Cardiac fibroblast (primary cell): ENCODE results near the gene TLL2.
A peak's percentile ranks its signal among the peaks of the same experiment; 100 is the strongest.

Source experiments
- DNase-seq, 2 donors: peaks; one replicate each; pipeline versions ENCODE4 v3.0.0 to v3.0.0-alpha.2; 2010; ENCODE audit warnings: low read depth in 2 of 2
- H3K4me3 ChIP-seq, 2 donors: replicated peaks in 1 of 2; 1 replicate in 1 of 2; 2 replicates in 1 of 2; pipeline ENCODE4 v1.5.1; 2011; ENCODE audit warnings: low read depth in 2 of 2, low read length in 2 of 2, mild to moderate bottlenecking in 2 of 2, moderate library complexity in 1 of 2
- TF ChIP-seq, protein P1 (sequence below): IDR thresholded peaks from one replicate; pipeline ENCODE4 v1.5.1; 2011; ENCODE audit warnings: low read depth, mild to moderate bottlenecking, low read length, inconsistent platforms

Gene TLL2

DNA sequence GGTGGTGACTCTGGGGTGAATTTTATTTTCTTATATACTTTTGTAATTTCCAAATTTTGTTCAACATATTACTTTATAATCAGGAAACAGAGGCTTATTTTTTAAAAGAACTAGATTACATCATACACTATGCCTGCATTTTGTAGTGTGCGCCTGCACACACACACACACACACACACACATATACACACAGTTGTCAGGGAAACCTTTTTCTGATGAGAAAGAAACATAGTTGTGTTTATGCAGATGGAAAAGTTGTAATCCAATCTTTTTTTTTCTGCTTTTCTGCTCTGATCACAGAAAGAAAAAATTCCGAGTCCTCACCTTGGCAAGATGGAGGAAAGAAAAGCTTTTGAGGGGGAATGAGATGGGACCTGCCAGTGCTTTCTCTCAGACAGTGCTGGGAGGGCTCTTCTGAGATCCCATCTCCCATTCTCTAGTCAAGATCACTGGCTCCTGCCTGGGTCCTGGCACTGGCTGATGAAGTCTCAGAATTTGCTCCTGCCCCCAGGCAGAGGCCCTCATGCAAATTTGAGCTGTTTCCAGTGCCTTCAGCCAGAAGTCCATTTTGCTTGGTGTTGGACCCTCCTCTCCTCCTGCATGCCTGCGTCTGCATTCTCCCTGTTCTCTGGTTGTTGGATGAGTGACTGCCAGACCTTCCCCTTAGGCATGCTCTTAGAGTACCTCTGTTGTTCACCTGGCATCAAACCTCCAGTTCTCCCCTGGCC is 59.7 kb downstream of the TLL2 start:
- TF ChIP-seq, protein P1, sequence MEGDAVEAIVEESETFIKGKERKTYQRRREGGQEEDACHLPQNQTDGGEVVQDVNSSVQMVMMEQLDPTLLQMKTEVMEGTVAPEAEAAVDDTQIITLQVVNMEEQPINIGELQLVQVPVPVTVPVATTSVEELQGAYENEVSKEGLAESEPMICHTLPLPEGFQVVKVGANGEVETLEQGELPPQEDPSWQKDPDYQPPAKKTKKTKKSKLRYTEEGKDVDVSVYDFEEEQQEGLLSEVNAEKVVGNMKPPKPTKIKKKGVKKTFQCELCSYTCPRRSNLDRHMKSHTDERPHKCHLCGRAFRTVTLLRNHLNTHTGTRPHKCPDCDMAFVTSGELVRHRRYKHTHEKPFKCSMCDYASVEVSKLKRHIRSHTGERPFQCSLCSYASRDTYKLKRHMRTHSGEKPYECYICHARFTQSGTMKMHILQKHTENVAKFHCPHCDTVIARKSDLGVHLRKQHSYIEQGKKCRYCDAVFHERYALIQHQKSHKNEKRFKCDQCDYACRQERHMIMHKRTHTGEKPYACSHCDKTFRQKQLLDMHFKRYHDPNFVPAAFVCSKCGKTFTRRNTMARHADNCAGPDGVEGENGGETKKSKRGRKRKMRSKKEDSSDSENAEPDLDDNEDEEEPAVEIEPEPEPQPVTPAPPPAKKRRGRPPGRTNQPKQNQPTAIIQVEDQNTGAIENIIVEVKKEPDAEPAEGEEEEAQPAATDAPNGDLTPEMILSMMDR: no peak
- no peak overlapping the region for H3K4me3 ChIP-seq
- DNase-seq: no peak

DNA sequence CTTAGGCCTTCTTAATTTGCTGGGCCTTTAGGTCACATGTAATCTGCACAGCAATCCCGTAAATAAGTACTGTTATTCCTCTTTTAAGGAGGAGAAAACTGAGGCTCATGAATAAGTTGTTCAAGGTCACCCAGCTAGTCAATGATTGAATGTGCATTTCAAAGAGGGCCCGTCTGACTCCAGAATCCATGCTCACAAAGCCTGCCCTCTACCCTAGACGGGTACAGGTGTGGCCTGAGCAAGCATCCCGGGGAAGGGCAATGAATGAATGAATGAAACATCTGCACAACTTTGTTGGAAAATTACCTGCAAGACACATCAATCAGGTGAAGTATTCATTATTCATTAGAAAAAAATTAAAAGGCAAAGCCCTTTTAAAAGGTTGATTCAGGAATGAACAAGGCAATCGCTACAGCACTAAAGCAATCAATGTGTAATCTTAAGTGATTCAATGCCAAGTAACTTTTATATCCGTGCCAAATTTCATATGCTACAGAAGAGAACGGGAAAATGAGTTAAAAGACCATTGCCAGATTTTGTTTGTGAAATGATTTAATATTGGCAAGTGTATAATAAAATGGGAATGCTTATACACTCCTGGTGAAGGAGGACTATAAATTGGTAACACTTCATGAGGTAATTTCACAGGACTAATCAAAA is 61.1 kb downstream of the TLL2 start:
- no peak for DNase-seq
- TF ChIP-seq, protein P1: no peak
- H3K4me3 ChIP-seq: no peak overlapping the region

DNA sequence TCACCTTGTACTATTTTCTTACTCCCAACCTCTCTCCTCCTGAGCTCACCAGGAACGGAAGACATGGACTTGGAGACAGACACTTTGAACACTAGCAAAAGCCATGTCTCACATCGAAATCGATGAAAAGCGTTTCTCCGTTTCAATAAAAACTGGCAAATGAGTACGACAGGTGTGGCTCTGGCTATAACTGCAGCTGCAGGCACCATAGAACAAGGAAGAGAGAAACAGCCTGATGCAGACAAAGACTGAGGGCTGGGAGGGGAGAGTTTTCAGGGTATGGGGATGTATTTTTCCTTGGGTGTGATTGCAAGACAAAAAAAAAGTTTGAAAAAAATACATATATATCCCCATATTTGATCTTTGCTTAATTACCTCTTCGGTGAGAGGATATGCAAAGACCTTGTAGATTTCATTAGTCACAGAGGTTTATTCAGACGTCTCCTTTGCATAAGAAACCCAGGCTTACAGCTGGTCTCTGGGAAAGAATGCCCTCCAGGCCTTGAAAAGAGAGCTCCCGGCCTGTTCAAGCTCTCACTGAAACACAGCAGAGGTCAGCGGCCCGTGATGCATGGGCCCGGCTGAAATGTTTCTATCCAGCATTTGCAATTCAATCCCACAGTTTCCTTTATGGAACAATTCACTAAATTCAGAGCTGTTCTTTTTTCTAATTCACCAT is 63.1 kb downstream of the TLL2 start:
- no peak overlapping the region for H3K4me3 ChIP-seq
- TF ChIP-seq, protein P1: no peak
- DNase-seq: no peak

DNA sequence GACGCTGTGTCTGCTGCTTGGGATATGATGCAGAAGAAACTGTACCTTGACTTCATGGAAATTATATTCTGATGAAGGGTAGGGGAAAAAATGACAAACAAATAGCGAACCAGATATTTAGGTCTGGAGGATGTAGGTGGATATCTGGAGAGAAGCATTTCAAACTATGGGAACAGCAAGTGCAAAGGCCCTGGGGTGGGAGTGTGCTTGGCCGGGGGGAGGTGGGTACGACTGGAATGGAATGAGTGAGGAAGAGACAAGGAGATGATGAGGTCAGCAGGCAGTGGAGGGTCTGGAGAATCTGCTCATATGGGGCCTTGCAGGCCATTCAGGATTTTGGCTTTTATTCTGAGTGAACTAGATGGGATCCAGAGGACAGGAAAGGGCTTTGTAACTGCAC is 65.2 kb downstream of the TLL2 start:
- TF ChIP-seq, protein P1: no peak
- DNase-seq: no peak
- H3K4me3 ChIP-seq: no peak overlapping the region

DNA sequence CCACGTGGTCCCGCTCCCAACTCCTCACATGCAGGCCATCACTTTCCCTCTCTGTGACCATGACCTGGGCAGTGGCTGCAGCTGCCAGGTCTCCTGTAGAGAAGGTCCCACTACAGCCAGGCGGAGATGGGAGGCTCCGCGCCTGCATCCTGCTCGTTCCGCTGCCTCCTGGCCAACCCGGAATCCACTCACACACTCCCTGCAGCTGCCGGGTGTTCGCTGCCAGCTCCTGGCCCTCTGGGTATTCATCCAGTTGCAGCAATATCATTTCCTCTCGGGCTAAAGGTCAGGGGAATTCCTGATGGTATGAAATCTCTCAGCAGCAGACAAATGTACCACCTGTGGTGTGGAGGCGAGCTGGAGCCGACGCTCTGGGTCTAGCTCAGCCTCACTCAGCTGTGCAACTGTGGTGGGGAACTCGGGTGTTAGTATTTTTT is 65.7 kb downstream of the TLL2 start:
- H3K4me3 ChIP-seq: no peak overlapping the region
- DNase-seq: peak; percentile 5 to 13
- TF ChIP-seq, protein P1: no peak

DNA sequence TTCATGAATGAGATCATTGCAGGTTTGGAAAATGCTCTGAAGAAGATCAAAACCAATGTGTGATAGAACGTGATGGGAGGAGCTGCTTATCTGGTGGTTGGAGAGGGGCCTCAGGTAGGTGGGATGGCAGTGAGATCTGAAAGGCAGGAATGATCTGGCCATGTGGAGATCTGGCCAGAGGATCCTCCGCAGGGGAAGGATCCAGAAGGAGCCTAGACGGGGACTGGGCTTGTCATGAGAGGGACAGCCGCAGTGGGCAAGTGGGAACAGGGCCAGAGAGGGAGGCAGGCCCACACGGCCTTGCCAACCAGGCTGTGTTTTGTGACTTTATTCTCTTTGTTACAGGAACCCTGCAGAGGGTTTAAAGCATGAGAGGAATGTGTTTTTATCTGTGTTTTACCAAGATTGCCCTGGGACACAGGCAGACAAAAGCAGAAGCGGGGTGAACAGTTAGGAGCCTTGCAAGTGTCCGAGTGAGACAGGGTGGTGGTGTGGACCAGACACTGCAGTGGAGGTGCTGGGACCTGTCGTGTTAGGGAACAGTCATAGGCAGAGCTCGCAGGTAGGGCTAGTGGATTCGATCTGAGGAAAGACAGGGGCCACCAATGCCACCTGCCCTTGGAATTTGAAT is 66.6 kb downstream of the TLL2 start:
- H3K4me3 ChIP-seq: no peak overlapping the region
- TF ChIP-seq, protein P1: no peak
- no peak for DNase-seq
